ENCODE measurements around the gene WDR93.

WDR93 gene

GRCh38 chr15:89695198-89695597 is 4.6 kb downstream of the WDR93 start:
- no peaks in the 10 kb centered on the region for H3K4me1 ChIP-seq (ENCODE audit: control insufficient read depth, insufficient read depth, low read length)
- H3K4me2 ChIP-seq (ENCODE audit: low read length) = no peak overlapping the region
- H3K4me3 ChIP-seq (ENCODE audit: low read length) = no peak overlapping the region
- no peaks in the 10 kb centered on the region for H3K36me3 ChIP-seq (ENCODE audit: insufficient read depth, low read length)
- peaks cover 29% of the 10 kb centered on the region for H3K27me3 ChIP-seq (ENCODE audit: control insufficient read depth, insufficient read depth, low read length)
- no peak overlapping the region for H3K9ac ChIP-seq (ENCODE audit: low read depth, low read length)
- H3K9me3 ChIP-seq (replicated peaks; ENCODE audit: low read length) = no peaks in the 10 kb centered on the region

- H3K4me3 ChIP-seq (ENCODE audit: low read length) = no peak overlapping the region
- peaks cover 74% of the 10 kb centered on the region for H3K27me3 ChIP-seq (ENCODE audit: control insufficient read depth, insufficient read depth, low read length)
- no peaks in the 10 kb centered on the region for H3K36me3 ChIP-seq (ENCODE audit: insufficient read depth, low read length)
- no peak overlapping the region for H3K9ac ChIP-seq (ENCODE audit: low read depth, low read length)
- H3K4me1 ChIP-seq (ENCODE audit: control insufficient read depth, insufficient read depth, low read length) = no peaks in the 10 kb centered on the region
- no peaks in the 10 kb centered on the region for H3K9me3 ChIP-seq (replicated peaks; ENCODE audit: low read length)
- no peak overlapping the region for H3K4me2 ChIP-seq (ENCODE audit: low read length)
These were observed 13.8 kb downstream of the WDR93 start for GRCh38 chr15:89704411-89704810.

GRCh38 chr15:89707577-89707976 is 17.0 kb downstream of the WDR93 start:
- H3K9ac ChIP-seq (ENCODE audit: low read depth, low read length) = no peak overlapping the region
- no peak overlapping the region for H3K4me3 ChIP-seq (ENCODE audit: low read length)
- peaks cover 71% of the 10 kb centered on the region for H3K27me3 ChIP-seq (ENCODE audit: control insufficient read depth, insufficient read depth, low read length)

GRCh38 chr15:89714775-89715174 is 24.2 kb downstream of the WDR93 start:
- no peak overlapping the region for H3K4me2 ChIP-seq (ENCODE audit: low read length)
- no peaks in the 10 kb centered on the region for H3K4me1 ChIP-seq (ENCODE audit: control insufficient read depth, insufficient read depth, low read length)
- H3K9me3 ChIP-seq (replicated peaks; ENCODE audit: low read length) = no peaks in the 10 kb centered on the region
- H3K27me3 ChIP-seq (ENCODE audit: control insufficient read depth, insufficient read depth, low read length) = peaks cover 36% of the 10 kb centered on the region
- H3K36me3 ChIP-seq (ENCODE audit: insufficient read depth, low read length) = no peaks in the 10 kb centered on the region
- no peak overlapping the region for H3K4me3 ChIP-seq (ENCODE audit: low read length)
- no peak overlapping the region for H3K9ac ChIP-seq (ENCODE audit: low read depth, low read length)

More at GRCh38 chr15:89707577-89707976, 17.0 kb downstream of the WDR93 start:
- Histone ChIP-seq H3K4me1 (ENCODE audit: control insufficient read depth, insufficient read depth, low read length) (no peaks in the 10 kb centered on the region), H3K9me3 (replicated peaks; ENCODE audit: low read length) (no peaks in the 10 kb centered on the region), H3K4me2 (ENCODE audit: low read length) (no peak overlapping the region), H3K36me3 (ENCODE audit: insufficient read depth, low read length) (no peaks in the 10 kb centered on the region)

GRCh38 chr15:89723031-89723430 is 32.4 kb downstream of the WDR93 start:
- Histone ChIP-seq H3K4me2 (ENCODE audit: low read length) (no peak overlapping the region), H3K4me1 (ENCODE audit: control insufficient read depth, insufficient read depth, low read length) (no peaks in the 10 kb centered on the region), H3K9me3 (replicated peaks; ENCODE audit: low read length) (no peaks in the 10 kb centered on the region), H3K36me3 (ENCODE audit: insufficient read depth, low read length) (no peaks in the 10 kb centered on the region), H3K27me3 (ENCODE audit: control insufficient read depth, insufficient read depth, low read length) (peaks cover 29% of the 10 kb centered on the region), H3K9ac (ENCODE audit: low read depth, low read length) (no peak overlapping the region), H3K4me3 (ENCODE audit: low read length) (no peak overlapping the region)

GRCh38 chr15:89724621-89725020 is 34.0 kb downstream of the WDR93 start:
- Histone ChIP-seq H3K9ac (ENCODE audit: low read depth, low read length) (no peak overlapping the region), H3K4me1 (ENCODE audit: control insufficient read depth, insufficient read depth, low read length) (peaks cover 6% of the 10 kb centered on the region), H3K9me3 (replicated peaks; ENCODE audit: low read length) (no peaks in the 10 kb centered on the region), H3K27me3 (ENCODE audit: control insufficient read depth, insufficient read depth, low read length) (peaks cover 24% of the 10 kb centered on the region), H3K4me2 (ENCODE audit: low read length) (no peak overlapping the region), H3K36me3 (ENCODE audit: insufficient read depth, low read length) (no peaks in the 10 kb centered on the region), H3K4me3 (ENCODE audit: low read length) (no peak overlapping the region)

- Histone ChIP-seq H3K9me3 (replicated peaks; ENCODE audit: low read length) (no peaks in the 10 kb centered on the region), H3K4me2 (ENCODE audit: low read length) (no peak overlapping the region), H3K9ac (ENCODE audit: low read depth, low read length) (no peak overlapping the region), H3K27me3 (ENCODE audit: control insufficient read depth, insufficient read depth, low read length) (peaks cover 25% of the 10 kb centered on the region), H3K4me1 (ENCODE audit: control insufficient read depth, insufficient read depth, low read length) (peaks cover 6% of the 10 kb centered on the region), H3K4me3 (ENCODE audit: low read length) (no peak overlapping the region), H3K36me3 (ENCODE audit: insufficient read depth, low read length) (no peaks in the 10 kb centered on the region)
These were observed 34.5 kb downstream of the WDR93 start for GRCh38 chr15:89725064-89725463.

GRCh38 chr15:89728254-89728653 is 37.6 kb downstream of the WDR93 start:
- H3K4me3 ChIP-seq (ENCODE audit: low read length) = no peak overlapping the region

GRCh38 chr15:89731275-89731674 is 40.7 kb downstream of the WDR93 start:
- peaks cover 6% of the 10 kb centered on the region for H3K4me1 ChIP-seq (ENCODE audit: control insufficient read depth, insufficient read depth, low read length)
- H3K9me3 ChIP-seq (replicated peaks; ENCODE audit: low read length) = no peaks in the 10 kb centered on the region
- no peaks in the 10 kb centered on the region for H3K36me3 ChIP-seq (ENCODE audit: insufficient read depth, low read length)
- peaks cover 59% of the 10 kb centered on the region for H3K27me3 ChIP-seq (ENCODE audit: control insufficient read depth, insufficient read depth, low read length)
- H3K4me2 ChIP-seq (ENCODE audit: low read length) = no peak overlapping the region
- H3K4me3 ChIP-seq (ENCODE audit: low read length) = no peak overlapping the region
- no peak overlapping the region for H3K9ac ChIP-seq (ENCODE audit: low read depth, low read length)

More at GRCh38 chr15:89728254-89728653, 37.6 kb downstream of the WDR93 start:
- Histone ChIP-seq H3K9me3 (replicated peaks; ENCODE audit: low read length) (no peaks in the 10 kb centered on the region), H3K4me2 (ENCODE audit: low read length) (no peak overlapping the region), H3K4me1 (ENCODE audit: control insufficient read depth, insufficient read depth, low read length) (peaks cover 6% of the 10 kb centered on the region), H3K27me3 (ENCODE audit: control insufficient read depth, insufficient read depth, low read length) (peaks cover 37% of the 10 kb centered on the region), H3K9ac (ENCODE audit: low read depth, low read length) (no peak overlapping the region), H3K36me3 (ENCODE audit: insufficient read depth, low read length) (no peaks in the 10 kb centered on the region)

GRCh38 chr15:89732451-89733172 is 42.0 kb downstream of the WDR93 start:
- H3K9me3 ChIP-seq (replicated peaks; ENCODE audit: low read length) = no peaks in the 10 kb centered on the region
- no peak overlapping the region for H3K4me3 ChIP-seq (ENCODE audit: low read length)
- H3K4me1 ChIP-seq (ENCODE audit: control insufficient read depth, insufficient read depth, low read length) = peaks cover 6% of the 10 kb centered on the region
- H3K27me3 ChIP-seq (ENCODE audit: control insufficient read depth, insufficient read depth, low read length) = peaks cover 60% of the 10 kb centered on the region
- H3K9ac ChIP-seq (ENCODE audit: low read depth, low read length) = no peak overlapping the region
- no peak overlapping the region for H3K4me2 ChIP-seq (ENCODE audit: low read length)
- H3K36me3 ChIP-seq (ENCODE audit: insufficient read depth, low read length) = no peaks in the 10 kb centered on the region

- Histone ChIP-seq H3K27me3 (ENCODE audit: control insufficient read depth, insufficient read depth, low read length) (peaks cover 61% of the 10 kb centered on the region), H3K9ac (ENCODE audit: low read depth, low read length) (no peak overlapping the region), H3K4me3 (ENCODE audit: low read length) (no peak overlapping the region), H3K36me3 (ENCODE audit: insufficient read depth, low read length) (no peaks in the 10 kb centered on the region), H3K9me3 (replicated peaks; ENCODE audit: low read length) (no peaks in the 10 kb centered on the region), H3K4me1 (ENCODE audit: control insufficient read depth, insufficient read depth, low read length) (no peaks in the 10 kb centered on the region), H3K4me2 (ENCODE audit: low read length) (no peak overlapping the region)
These were observed 45.2 kb downstream of the WDR93 start for GRCh38 chr15:89735773-89736172.

- no peaks in the 10 kb centered on the region for H3K4me1 ChIP-seq (ENCODE audit: control insufficient read depth, insufficient read depth, low read length)
- H3K36me3 ChIP-seq (ENCODE audit: insufficient read depth, low read length) = no peaks in the 10 kb centered on the region
- H3K9me3 ChIP-seq (replicated peaks; ENCODE audit: low read length) = no peaks in the 10 kb centered on the region
- peaks cover 46% of the 10 kb centered on the region for H3K27me3 ChIP-seq (ENCODE audit: control insufficient read depth, insufficient read depth, low read length)
- H3K9ac ChIP-seq (ENCODE audit: low read depth, low read length) = no peak overlapping the region
- H3K4me3 ChIP-seq (ENCODE audit: low read length) = no peak overlapping the region
- peak overlapping the region; percentile 48 for H3K4me2 ChIP-seq (ENCODE audit: low read length)
These were observed 49.5 kb downstream of the WDR93 start for GRCh38 chr15:89740137-89740536.

All from skeletal muscle satellite cell (primary cell).